GM10248 (cell line): ENCODE results near the gene GRHL3.

Source experiments
- CTCF ChIA-PET: fragments of 300-600 bp; sonication (Branson Sonifier 250); formaldehyde crosslinking; extraction: SDS; loops from one replicate; lab custom pipeline; 2021; ENCODE audit warnings: antibody characterized with exemption; lab: Yijun Ruan, JAX
- POLR2A ChIA-PET: fragments of 350-650 bp; sonication (Branson Sonifier 250); formaldehyde crosslinking; extraction: SDS; loops from one replicate; lab custom pipeline; 2020; ENCODE audit warnings: antibody characterized with exemption; lab: Yijun Ruan, JAX
- DNase-seq: peaks from one replicate; pipeline ENCODE4 v3.0.0; 2012; ENCODE audit errors: extremely low spot score
- TF ChIP-seq, protein P1 (sequence below): IDR thresholded peaks from 2 replicates; pipeline ENCODE4 v1.5.1; 2012; ENCODE audit warnings: mild to moderate bottlenecking, low read depth; ENCODE audit errors: extremely low read depth, missing control alignments, control extremely low read depth

GRHL3 gene

DNA sequence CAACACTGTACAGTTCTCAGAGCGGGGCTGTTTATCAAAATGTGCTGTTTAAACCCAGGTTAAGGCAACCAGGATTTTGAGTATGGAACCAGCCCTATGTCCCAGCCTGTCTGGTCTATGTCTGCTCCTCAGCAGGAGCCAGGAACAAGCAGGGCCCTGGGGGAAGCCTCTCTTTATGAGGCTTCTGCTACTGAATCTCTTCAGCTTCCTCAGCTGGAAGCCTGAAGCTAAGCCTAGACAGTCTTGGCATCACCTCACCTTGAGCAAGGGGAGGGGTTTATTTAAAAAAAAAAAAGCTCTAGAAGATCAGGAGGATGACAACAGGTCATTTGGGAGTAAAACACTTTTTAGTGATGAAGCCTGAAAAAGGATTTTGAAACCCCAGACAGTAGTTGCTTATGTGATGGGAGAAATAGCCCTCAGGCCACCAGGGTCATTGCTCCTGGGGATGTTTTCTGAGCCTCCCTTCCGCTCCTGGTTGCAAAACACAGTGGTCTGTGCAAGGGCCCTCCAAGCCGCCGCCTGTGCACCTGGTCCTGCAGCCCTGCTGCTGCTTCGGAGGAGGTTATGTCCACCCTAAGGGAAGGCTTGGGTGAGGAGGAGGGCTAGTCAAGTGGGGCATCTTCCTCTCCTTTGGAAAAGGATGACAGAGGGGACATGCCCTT is 21.8 kb upstream of the GRHL3 start:
- CTCF ChIA-PET: interaction anchor here (1.3 to 1.7 kb wide), 3 partner anchors 8 to 147 kb away, joined by 3 to 5 read pairs (median 4); partner anchors contain the start of gene NIPAL3
- TF ChIP-seq, protein P1, sequence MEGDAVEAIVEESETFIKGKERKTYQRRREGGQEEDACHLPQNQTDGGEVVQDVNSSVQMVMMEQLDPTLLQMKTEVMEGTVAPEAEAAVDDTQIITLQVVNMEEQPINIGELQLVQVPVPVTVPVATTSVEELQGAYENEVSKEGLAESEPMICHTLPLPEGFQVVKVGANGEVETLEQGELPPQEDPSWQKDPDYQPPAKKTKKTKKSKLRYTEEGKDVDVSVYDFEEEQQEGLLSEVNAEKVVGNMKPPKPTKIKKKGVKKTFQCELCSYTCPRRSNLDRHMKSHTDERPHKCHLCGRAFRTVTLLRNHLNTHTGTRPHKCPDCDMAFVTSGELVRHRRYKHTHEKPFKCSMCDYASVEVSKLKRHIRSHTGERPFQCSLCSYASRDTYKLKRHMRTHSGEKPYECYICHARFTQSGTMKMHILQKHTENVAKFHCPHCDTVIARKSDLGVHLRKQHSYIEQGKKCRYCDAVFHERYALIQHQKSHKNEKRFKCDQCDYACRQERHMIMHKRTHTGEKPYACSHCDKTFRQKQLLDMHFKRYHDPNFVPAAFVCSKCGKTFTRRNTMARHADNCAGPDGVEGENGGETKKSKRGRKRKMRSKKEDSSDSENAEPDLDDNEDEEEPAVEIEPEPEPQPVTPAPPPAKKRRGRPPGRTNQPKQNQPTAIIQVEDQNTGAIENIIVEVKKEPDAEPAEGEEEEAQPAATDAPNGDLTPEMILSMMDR: no peak
- POLR2A ChIA-PET: no interaction called here

DNA sequence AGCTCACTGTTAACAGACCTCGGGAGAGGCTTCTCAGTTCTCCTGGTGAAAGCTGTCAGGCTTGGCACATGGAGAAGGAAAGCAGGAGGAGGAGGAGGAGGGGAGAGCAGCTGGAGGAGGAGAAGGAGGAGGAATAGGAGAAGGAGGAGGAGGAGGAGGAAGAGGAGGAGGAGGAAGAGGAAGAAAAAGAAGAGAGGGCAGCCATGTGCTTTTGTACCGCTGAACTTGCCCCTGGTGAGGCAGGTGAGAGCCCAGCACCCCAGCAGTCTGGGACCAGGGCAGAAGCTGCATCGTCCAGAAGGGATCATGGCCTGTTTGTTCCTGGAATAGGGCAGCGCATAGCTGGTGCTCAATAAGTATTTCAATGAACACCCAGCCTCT is 21.3 kb upstream of the GRHL3 start:
- no peak for DNase-seq
- CTCF ChIA-PET: interaction anchor here (1.3 to 1.7 kb wide), 2 partner anchors 117 to 148 kb away, joined by 4 to 5 read pairs; partner anchors contain the start of gene NIPAL3
- POLR2A ChIA-PET: no interaction called here
- TF ChIP-seq, protein P1: no peak

More for the DNA sequence above, 21.8 kb upstream of the GRHL3 start:
- no peak for DNase-seq

DNA sequence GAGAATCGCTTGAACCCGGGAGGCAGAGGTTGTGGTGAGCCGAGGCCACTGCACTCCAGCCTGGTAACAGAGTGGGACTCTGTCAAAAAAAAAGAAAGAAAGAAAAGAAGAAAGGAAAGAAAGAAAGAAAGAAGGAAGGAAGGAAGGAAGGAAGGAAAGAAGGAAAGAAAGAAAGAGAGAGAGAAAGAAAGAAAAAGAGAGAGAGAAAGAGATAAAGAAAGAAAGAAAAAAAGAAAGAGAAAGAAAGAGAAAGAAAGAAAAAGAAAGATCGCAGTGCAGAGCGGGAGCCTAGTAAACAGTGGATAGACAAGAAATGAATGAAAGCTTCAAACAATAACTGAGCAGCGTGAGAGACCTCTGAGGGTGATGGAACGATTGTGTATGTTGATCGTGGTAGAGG is 20.6 kb upstream of the GRHL3 start:
- CTCF ChIA-PET: interaction anchor here (1.7 kb wide), 1 partner anchor 117 kb away, joined by 4 read pairs; the partner anchor contains the start of gene NIPAL3
- POLR2A ChIA-PET: no interaction called here
- TF ChIP-seq, protein P1: no peak
- DNase-seq: no peak

DNA sequence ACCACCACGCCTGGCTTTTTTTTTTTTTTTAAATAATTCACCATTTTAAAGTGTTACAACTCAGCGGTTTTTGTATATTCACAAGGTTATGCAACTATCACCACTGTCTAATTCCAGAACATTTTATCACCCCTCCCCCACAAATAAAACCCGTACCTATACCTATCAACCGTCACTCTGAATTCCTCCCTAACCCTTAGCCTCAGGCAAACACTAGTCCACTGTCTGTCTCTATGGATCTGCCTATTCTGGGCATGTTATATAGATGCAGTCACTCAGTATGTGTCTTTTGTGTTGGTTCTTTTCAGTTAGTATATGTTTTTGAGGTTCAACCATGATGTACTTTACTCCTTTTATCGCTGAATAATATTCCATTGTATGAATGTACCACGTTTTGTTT is 19.3 kb upstream of the GRHL3 start:
- ChIA-PET POLR2A (no interaction called here), CTCF (no interaction called here)
- no peak for DNase-seq
- TF ChIP-seq, protein P1: no peak

DNA sequence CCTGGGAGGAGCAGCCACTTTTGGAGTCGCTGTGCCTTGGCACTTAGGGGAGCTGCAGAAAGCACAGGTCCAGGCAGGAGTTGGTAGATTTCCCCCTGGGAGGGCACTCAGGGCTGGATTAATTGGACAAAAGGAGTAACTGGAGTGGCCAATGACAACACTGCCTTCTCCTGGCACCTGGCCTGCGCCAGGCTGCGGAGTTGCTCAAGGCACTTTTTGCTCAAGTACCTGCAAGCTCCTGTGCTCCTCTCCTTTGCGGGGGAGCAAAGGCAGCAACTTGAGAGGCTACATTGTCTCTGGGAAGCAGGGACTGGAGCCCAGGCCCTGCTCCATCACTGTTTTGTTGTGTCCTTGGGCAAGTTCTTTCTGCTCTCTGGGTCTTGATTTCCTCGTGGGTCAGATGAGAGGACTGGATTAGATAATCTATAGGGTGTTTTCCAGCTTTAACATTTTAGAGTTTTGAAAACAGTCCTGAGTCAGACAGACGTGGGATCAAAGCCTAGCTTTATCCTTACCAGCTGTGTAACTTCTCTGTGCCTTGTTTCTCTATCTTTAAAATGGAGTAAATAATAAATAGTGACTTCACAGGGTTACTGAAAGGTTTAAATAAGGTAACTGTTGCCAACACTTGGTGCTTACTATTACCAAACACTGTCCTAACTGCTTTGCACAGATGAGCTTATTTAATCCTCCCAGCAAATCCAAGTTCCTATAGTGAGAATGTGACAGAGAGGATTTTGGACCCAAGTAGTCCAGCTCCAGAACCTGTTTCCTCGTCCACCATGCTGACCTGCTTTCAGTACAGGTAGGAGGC is 18.0 kb upstream of the GRHL3 start:
- ChIA-PET POLR2A (no interaction called here), CTCF (interaction anchor here (1.1 to 2.6 kb wide), 4 partner anchors 12 to 90 kb away, joined by 3 to 15 read pairs (median 3); no protein-coding TSS in a partner anchor)
- DNase-seq: no peak
- TF ChIP-seq, protein P1: no peak

DNA sequence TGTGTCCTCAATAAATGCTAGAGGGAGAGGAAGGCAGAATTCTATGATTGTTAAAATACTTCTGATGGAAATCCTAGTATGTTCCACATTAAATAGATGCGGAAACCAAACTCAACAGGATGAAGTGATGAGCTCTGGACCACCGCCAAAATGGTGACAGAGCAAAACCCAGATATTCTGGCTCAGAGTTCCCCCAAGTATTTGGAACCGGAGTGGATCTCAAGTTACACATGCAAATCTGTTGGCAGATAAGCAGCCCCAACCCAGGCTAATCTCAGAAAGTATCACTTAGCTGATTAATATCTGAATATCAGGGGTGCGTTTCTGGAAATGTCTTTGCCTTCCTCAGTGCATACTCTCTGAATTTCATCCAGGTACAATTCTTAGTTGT is 17.4 kb upstream of the GRHL3 start:
- ChIA-PET POLR2A (no interaction called here), CTCF (interaction anchor here (1.1 to 2.6 kb wide), 4 partner anchors 11 to 89 kb away, joined by 3 to 15 read pairs (median 3); no protein-coding TSS in a partner anchor)
- no peak for DNase-seq
- TF ChIP-seq, protein P1: no peak
